Prostate gland (tissue), 2 donors: ENCODE measurements around the gene DOCK7. TPM values are rescaled to one million over a fixed set of nuclear protein-coding genes. Genes with fewer than 3 reads are reported as not detected.

Experiments used
- DNase-seq: peaks from one replicate; pipeline ENCODE4 v3.0.0-alpha.2; 2019; ENCODE audit warnings: low spot score
- H3K27ac ChIP-seq, 2 donors: fragments of 200-600 bp; sonication (generic); 2 replicates each; pipeline ENCODE4 v1.5.1; 2017 to 2019
- H3K27me3 ChIP-seq: fragments of 200-600 bp; sonication (generic); replicated peaks from 2 replicates; pipeline ENCODE4 v1.5.1; 2019; ENCODE audit not compliant: insufficient read depth
- H3K36me3 ChIP-seq, 2 donors: fragments of 200-600 bp; sonication (generic); 1 replicate in 1 of 2; 2 replicates in 1 of 2; pipeline versions ENCODE4 v1.5.1 to v1.8.1; 2017 to 2019
- H3K4me1 ChIP-seq: fragments of 200-600 bp; sonication (generic); replicated peaks from 2 replicates; pipeline ENCODE4 v1.5.1; 2019
- H3K4me3 ChIP-seq, 2 donors: fragments of 200-600 bp; sonication (generic); 2 replicates each; pipeline ENCODE4 v1.5.1; 2017 to 2019
- H3K9me3 ChIP-seq: fragments of 200-600 bp; sonication (generic); 2 replicates; pipeline ENCODE4 v1.5.1; 2017
- POLR2A ChIP-seq: fragments of 450-650 bp; IDR thresholded peaks from one replicate; pipeline ENCODE4 v1.6.1; 2016; ENCODE audit warnings: antibody characterized with exemption, mild to moderate bottlenecking
- POLR2AphosphoS5 ChIP-seq: sonication (generic); formaldehyde crosslinking; IDR thresholded peaks from one replicate; pipeline ENCODE4 v1.6.1; 2017; ENCODE audit warnings: antibody characterized with exemption
- WGBS: methylation state at CpG from one replicate; pipeline ENCODE4 v1.1.5; 2018; 5-methylcytosine and 5-hydroxymethylcytosine counted together
- intact Hi-C: fragments of 100-400 bp; cut with DNase I; formaldehyde crosslinking; loops from one replicate; pipeline ENCODE4 v1.14.2; 2022
- total RNA-seq, 2 donors: library from RNA; depleted of rRNA; stranded (reverse); fragments of >200 nt; gene quantifications; one replicate each; pipeline ENCODE4 v1.1.0, GENCODE V29; 2016
- TF ChIP-seq, protein P1 (sequence below), 4 experiments: fragments of 200-600 bp in 2 of 4; fragments of 450-650 bp in 2 of 4; sonication (generic) in 2 of 4; IDR thresholded peaks; 1 replicate in 3 of 4; 2 replicates in 1 of 4; pipeline ENCODE4 v1.5.1; 2016 to 2019; ENCODE audit warnings: antibody characterized with exemption in 4 of 4, mild to moderate bottlenecking in 2 of 4, moderate library complexity in 2 of 4

Gene DOCK7
- total RNA-seq, 2 donors from 2014 or later, result 43.4 to 56.4 TPM

DNA sequence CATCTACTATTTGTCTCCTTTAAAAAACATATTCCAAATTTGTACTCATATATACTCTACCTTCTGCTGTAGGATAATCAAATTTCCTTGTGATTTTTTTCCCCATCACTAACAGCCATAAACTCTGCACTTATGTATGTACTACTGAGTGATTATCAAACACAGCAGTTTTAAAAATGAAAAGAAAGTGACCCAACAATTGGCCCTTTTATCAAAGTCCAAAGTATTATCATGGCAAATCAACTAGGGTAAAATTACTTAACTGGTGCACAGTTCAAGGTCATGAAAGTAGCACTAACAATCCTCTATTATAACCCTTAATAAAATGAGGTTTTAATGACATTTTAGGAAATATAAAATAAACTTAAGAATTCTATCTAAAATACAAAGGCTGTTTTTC is 79.3 kb downstream of the DOCK7 start:
- no peak for TF ChIP-seq POLR2A
- TF ChIP-seq, protein P1, sequence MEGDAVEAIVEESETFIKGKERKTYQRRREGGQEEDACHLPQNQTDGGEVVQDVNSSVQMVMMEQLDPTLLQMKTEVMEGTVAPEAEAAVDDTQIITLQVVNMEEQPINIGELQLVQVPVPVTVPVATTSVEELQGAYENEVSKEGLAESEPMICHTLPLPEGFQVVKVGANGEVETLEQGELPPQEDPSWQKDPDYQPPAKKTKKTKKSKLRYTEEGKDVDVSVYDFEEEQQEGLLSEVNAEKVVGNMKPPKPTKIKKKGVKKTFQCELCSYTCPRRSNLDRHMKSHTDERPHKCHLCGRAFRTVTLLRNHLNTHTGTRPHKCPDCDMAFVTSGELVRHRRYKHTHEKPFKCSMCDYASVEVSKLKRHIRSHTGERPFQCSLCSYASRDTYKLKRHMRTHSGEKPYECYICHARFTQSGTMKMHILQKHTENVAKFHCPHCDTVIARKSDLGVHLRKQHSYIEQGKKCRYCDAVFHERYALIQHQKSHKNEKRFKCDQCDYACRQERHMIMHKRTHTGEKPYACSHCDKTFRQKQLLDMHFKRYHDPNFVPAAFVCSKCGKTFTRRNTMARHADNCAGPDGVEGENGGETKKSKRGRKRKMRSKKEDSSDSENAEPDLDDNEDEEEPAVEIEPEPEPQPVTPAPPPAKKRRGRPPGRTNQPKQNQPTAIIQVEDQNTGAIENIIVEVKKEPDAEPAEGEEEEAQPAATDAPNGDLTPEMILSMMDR (IDR thresholded peaks at IDR 0.05), result no peak
- no peak for TF ChIP-seq POLR2AphosphoS5
- Histone ChIP-seq H3K27me3 (no peaks in the 10 kb centered on the region), H3K36me3 (no peaks in the 10 kb centered on the region), H3K4me1 (no peaks in the 10 kb centered on the region), H3K9me3 (no peaks in the 10 kb centered on the region), H3K27ac (no peak overlapping the region), H3K4me3 (no peak overlapping the region)
- intact Hi-C loops, result no loop called here
- no peak for DNase-seq

DNA sequence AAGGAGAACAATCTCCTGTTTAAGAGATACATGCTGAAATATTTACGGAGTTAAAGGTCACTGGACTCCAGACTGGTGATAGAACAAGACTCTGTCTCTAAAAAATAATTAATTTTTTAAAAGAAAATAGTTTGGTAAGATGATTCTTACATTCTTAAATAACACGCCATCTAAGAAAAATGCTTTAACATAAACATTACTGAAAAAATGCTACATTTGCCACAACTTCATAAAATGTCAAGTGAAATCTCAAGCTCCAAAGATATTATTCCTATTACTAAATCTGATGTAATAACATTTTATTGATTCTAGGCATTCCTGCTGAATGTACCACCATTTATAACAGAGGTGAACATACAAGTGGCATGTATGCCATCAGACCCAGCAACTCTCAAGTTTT is 86.7 kb downstream of the DOCK7 start:
- DNase-seq, result no peak
- intact Hi-C loops, result no loop called here
- 97% methylated on average over 2 of the region's 2 CpGs for WGBS
- H3K4me3 ChIP-seq, result no peak overlapping the region
- no peaks in the 10 kb centered on the region for H3K27me3 ChIP-seq
- H3K27ac ChIP-seq, result no peak overlapping the region
- H3K9me3 ChIP-seq, result no peaks in the 10 kb centered on the region
- TF ChIP-seq POLR2AphosphoS5, result no peak
- TF ChIP-seq, protein P1 (IDR thresholded peaks at IDR 0.05), result no peak
- TF ChIP-seq POLR2A, result no peak
- no peaks in the 10 kb centered on the region for H3K4me1 ChIP-seq
- no peaks in the 10 kb centered on the region for H3K36me3 ChIP-seq

DNA sequence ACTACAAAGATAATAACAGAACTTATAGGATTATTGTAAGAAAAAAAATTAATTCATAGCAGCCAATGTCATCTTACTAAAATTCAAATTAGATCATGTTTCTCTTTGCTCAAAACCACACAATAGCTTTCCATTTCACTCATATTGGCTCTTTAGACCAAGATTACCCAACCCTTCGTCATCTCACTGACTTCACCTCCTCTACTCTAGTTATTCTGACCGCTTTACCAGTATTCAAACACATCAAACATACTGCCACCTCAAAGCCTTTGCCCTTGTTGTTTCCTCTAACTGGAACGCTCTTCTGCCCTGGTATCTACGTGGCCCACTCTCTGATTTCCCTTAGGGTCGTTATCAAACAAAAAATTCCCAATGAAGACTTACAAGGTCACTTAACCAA is 89.1 kb downstream of the DOCK7 start:
- H3K9me3 ChIP-seq, result no peaks in the 10 kb centered on the region
- no peaks in the 10 kb centered on the region for H3K36me3 ChIP-seq
- WGBS, result 97% methylated on average over 5 of the region's 5 CpGs
- no peaks in the 10 kb centered on the region for H3K27me3 ChIP-seq
- H3K4me1 ChIP-seq, result no peaks in the 10 kb centered on the region
- DNase-seq, result no peak
- intact Hi-C loops, result no loop called here
- H3K4me3 ChIP-seq, result no peak overlapping the region
- H3K27ac ChIP-seq, result no peak overlapping the region
- TF ChIP-seq POLR2AphosphoS5 (no peak), POLR2A (no peak)
- TF ChIP-seq, protein P1 (IDR thresholded peaks at IDR 0.05), result no peak

DNA sequence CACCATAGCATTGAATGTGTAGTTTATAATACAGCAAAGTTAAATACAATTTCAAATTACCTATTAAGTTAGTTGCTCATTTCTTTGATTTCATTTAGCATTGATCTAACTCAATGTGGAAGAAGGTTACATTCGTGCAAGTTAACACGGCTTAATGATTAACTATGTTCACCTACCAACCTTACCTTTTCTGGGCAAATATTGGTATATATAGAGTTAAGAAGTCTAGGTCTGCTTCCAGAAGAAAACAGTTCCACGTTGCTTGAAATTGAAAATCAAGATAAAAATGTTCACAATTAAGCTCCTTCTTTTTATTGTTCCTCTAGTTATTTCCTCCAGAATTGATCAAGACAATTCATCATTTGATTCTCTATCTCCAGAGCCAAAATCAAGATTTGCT is 90.9 kb downstream of the DOCK7 start, which contains the start of gene ANGPTL3:
Gene ANGPTL3, plus strand, starts transcription at position 240 of the 400 bp plus-strand sequence. Its CDS starts 47 bp downstream, at position 287.
- no peak for DNase-seq
- no peak within 1 kb of the TSS for H3K27ac ChIP-seq
- TF ChIP-seq, protein P1 (IDR thresholded peaks at IDR 0.05), result no peak
- TF ChIP-seq POLR2AphosphoS5 (no peak), POLR2A (no peak)
- no peaks in the 10 kb centered on the region for H3K4me1 ChIP-seq
- H3K36me3 ChIP-seq, result no peaks in the 10 kb centered on the region
- H3K9me3 ChIP-seq, result no peaks in the 10 kb centered on the region
- WGBS, result 71% methylated on average over 3 of the region's 3 CpGs
- intact Hi-C loops, result no loop called here
- no peak within 1 kb of the TSS for H3K4me3 ChIP-seq
- H3K27me3 ChIP-seq, result no peaks in the 10 kb centered on the region

DNA sequence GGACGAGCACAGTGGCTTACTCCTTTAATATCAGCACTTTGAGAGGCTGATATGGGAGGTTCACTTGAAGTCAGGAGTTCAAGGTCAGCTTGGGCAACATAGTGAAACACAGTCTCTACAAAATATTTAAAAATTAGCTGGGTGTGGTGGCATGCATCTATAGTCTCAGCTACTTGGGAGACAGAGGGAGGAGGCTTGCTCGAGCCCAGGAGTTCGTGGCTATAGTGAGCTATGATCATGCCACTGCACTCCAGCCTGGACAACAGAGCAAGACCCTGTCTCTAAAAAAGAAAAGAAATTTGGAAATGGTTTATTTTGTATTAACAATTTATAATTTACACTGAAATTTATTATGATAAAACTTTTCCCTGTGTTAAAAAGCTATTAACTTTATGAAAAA is 92.5 kb downstream of the DOCK7 start:
- Histone ChIP-seq H3K36me3 (no peaks in the 10 kb centered on the region), H3K27ac (no peak overlapping the region), H3K4me3 (no peak overlapping the region), H3K27me3 (no peaks in the 10 kb centered on the region), H3K4me1 (no peaks in the 10 kb centered on the region), H3K9me3 (no peaks in the 10 kb centered on the region)
- intact Hi-C loops, result no loop called here
- no peak for TF ChIP-seq POLR2AphosphoS5
- TF ChIP-seq, protein P1 (IDR thresholded peaks at IDR 0.05), result no peak
- no peak for TF ChIP-seq POLR2A
- 96% methylated on average over 3 of the region's 3 CpGs for WGBS
- no peak for DNase-seq
